Measurements from ENCODE around the gene KCNJ16. TPM values are rescaled to one million over a fixed set of nuclear protein-coding genes. Genes with fewer than 3 reads are reported as not detected.

KCNJ16 gene
- total and polyA plus RNA-seq, 7 experiments from 2014 or later = not detected

DNA sequence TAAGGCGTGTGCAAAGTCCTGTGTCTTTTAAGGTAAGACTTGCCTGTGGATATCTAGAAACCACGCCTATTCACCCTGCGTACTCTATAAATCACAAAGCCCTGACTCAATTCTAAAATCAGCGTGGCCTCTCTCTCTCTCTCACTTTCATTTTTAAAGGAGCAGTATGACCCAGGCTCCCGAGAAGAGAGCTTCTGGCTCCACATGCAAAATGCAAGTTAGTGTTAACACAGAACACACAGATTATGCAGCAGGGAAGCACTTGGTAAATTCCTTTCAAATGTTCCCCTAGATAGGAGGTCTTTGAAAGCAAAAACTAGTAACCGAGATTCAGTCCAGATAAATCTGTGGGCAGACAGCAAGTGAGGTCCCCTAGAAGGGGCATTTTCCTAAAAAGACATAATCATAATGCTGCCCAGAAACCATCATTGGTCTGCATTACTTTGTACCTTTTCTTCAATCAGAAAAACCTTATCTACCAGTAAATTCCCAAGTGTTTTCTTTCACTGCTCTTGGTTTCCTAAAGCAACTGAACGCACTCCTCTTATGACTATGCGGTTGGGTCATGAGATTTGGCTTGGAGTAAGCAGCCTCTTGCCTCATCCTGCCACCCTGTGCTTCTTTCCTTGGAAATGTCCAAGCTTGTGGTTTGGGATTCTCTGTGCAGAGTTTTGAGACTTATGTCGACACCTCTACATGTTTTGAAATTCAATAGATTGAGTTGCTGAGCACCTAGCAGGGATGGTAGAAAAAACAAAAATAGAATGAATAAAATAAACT is 62.6 kb downstream of the KCNJ16 start:
- H3K4me3 Mint-ChIP-seq = peak overlapping the region; percentile 10 to 79 (median 66)
- no peaks in the 10 kb centered on the region for H3K9me3 Mint-ChIP-seq
- Histone ChIP-seq H3K9me3 (ENCODE audit: control insufficient read depth in 2 of 3, low read length in 3 of 3) (no peaks in the 10 kb centered on the region), H3K27ac (ENCODE audit: low read depth, low read length) (no peak overlapping the region), H3K4me1 (ENCODE audit: control insufficient read depth in 2 of 2, insufficient read depth in 2 of 2, low read length in 2 of 2) (no peaks in the 10 kb centered on the region), H3K4me3 (ENCODE audit: low read length) (peak overlapping the region; percentile 2), H3K27me3 (ENCODE audit: control insufficient read depth in 2 of 2, insufficient read depth in 2 of 2, low read length in 2 of 2) (no peaks in the 10 kb centered on the region), H3K36me3 (ENCODE audit: control insufficient read depth in 2 of 3, insufficient read depth in 3 of 3, low read length in 3 of 3) (no peaks in the 10 kb centered on the region)
- H3K27me3 Mint-ChIP-seq = peaks cover 0 to 2% (median 0%) of the 10 kb centered on the region in 5 donors
- peak; percentile 44 for ATAC-seq
- ChIA-PET POLR2A (no interaction called here), CTCF (no interaction called here)
- H3K4me1 Mint-ChIP-seq = peaks cover 0 to 13% (median 11%) of the 10 kb centered on the region in 7 donors
- H3K36me3 Mint-ChIP-seq = no peaks in the 10 kb centered on the region
- intact Hi-C loops (cut with micrococcal nuclease) = loop anchor here in 1 of 2 donors (2.0 kb wide), 1 partner anchor 531 kb away; no protein-coding TSS in a partner anchor
- DNase-seq = peak in 2 of 9 donors; percentile 1 to 23
- H3K27ac Mint-ChIP-seq = peak overlapping the region in 3 of 9 donors; percentile 13 to 46 (median 22)

GRCh38 chr17:70138291-70138865 is 63.4 kb downstream of the KCNJ16 start:
- Mint-ChIP-seq H3K4me3 (peak overlapping the region in 1 of 10 donors; percentile 34), H3K4me1 (peaks cover 0 to 13% (median 11%) of the 10 kb centered on the region in 7 donors), H3K27ac (no peak overlapping the region), H3K36me3 (no peaks in the 10 kb centered on the region), H3K27me3 (peaks cover 0 to 2% (median 0%) of the 10 kb centered on the region in 5 donors), H3K9me3 (no peaks in the 10 kb centered on the region)
- no peaks in the 10 kb centered on the region for H3K4me1 ChIP-seq (ENCODE audit: control insufficient read depth in 2 of 2, insufficient read depth in 2 of 2, low read length in 2 of 2)
- CTCF ChIA-PET = no interaction called here
- intact Hi-C loops (cut with micrococcal nuclease) = no loop called here
- no peak for ATAC-seq
- DNase-seq = no peak
- POLR2A ChIA-PET = no interaction called here
- H3K27ac ChIP-seq (ENCODE audit: low read depth, low read length) = no peak overlapping the region
- no peaks in the 10 kb centered on the region for H3K27me3 ChIP-seq (ENCODE audit: control insufficient read depth in 2 of 2, insufficient read depth in 2 of 2, low read length in 2 of 2)
- no peak overlapping the region for H3K4me3 ChIP-seq (ENCODE audit: low read length)
- no peaks in the 10 kb centered on the region for H3K36me3 ChIP-seq (ENCODE audit: control insufficient read depth in 2 of 3, insufficient read depth in 3 of 3, low read length in 3 of 3)
- H3K9me3 ChIP-seq (ENCODE audit: control insufficient read depth in 2 of 3, low read length in 3 of 3) = no peaks in the 10 kb centered on the region

- CTCF ChIA-PET = no interaction called here
- POLR2A ChIA-PET = no interaction called here
- no peaks in the 10 kb centered on the region for H3K4me1 ChIP-seq (ENCODE audit: control insufficient read depth in 2 of 2, insufficient read depth in 2 of 2, low read length in 2 of 2)
These were observed 64.5 kb downstream of the KCNJ16 start for GRCh38 chr17:70139449-70139993.

GRCh38 chr17:70144260-70144846 is 69.3 kb downstream of the KCNJ16 start:
- POLR2A ChIA-PET = no interaction called here

More at GRCh38 chr17:70139449-70139993, 64.5 kb downstream of the KCNJ16 start:
- Mint-ChIP-seq H3K27me3 (peaks cover 0 to 2% (median 0%) of the 10 kb centered on the region in 5 donors), H3K9me3 (no peaks in the 10 kb centered on the region), H3K27ac (no peak overlapping the region), H3K36me3 (no peaks in the 10 kb centered on the region), H3K4me3 (no peak overlapping the region), H3K4me1 (peaks cover 0 to 13% (median 11%) of the 10 kb centered on the region in 7 donors)
- ATAC-seq (no peak), DNase-seq (no peak)
- no peaks in the 10 kb centered on the region for H3K9me3 ChIP-seq (ENCODE audit: control insufficient read depth in 2 of 3, low read length in 3 of 3)
- H3K4me3 ChIP-seq (ENCODE audit: low read length) = no peak overlapping the region
- H3K36me3 ChIP-seq (ENCODE audit: control insufficient read depth in 2 of 3, insufficient read depth in 3 of 3, low read length in 3 of 3) = no peaks in the 10 kb centered on the region
- intact Hi-C loops (cut with micrococcal nuclease) = no loop called here
- H3K27ac ChIP-seq (ENCODE audit: low read depth, low read length) = no peak overlapping the region
- H3K27me3 ChIP-seq (ENCODE audit: control insufficient read depth in 2 of 2, insufficient read depth in 2 of 2, low read length in 2 of 2) = no peaks in the 10 kb centered on the region

DNA sequence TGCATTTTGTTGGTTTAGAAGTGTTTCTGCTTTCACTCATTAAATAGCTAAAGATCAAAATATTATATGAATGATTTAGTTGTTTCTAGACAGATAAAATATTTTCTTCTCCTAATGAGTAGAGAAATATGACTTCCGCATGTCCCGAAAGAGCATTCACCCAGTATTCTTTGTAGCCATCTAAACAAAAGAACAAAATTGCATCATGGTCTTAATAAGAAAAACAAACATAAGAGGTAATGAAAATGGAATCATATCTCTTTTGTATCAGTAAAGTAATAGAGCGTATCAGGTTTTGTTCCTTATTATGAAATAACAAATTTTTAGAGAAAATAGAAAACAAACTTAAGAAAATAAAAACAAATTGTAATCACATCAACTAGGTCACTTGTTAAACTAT is 78.2 kb downstream of the KCNJ16 start:
- intact Hi-C loops (cut with micrococcal nuclease) = no loop called here
- CTCF ChIA-PET = no interaction called here
- H3K36me3 Mint-ChIP-seq = no peaks in the 10 kb centered on the region

More at GRCh38 chr17:70144260-70144846, 69.3 kb downstream of the KCNJ16 start:
- CTCF ChIA-PET = interaction anchor here (0.6 kb wide), 1 partner anchor 538 kb away, joined by 3 read pairs; no protein-coding TSS in a partner anchor
- H3K9me3 ChIP-seq (ENCODE audit: control insufficient read depth in 2 of 3, low read length in 3 of 3) = no peaks in the 10 kb centered on the region
- Mint-ChIP-seq H3K36me3 (no peaks in the 10 kb centered on the region), H3K27ac (no peak overlapping the region), H3K9me3 (no peaks in the 10 kb centered on the region), H3K4me1 (no peaks in the 10 kb centered on the region), H3K4me3 (no peak overlapping the region), H3K27me3 (peaks cover 0 to 18% (median 10%) of the 10 kb centered on the region in 5 donors)
- no peaks in the 10 kb centered on the region for H3K27me3 ChIP-seq (ENCODE audit: control insufficient read depth in 2 of 2, insufficient read depth in 2 of 2, low read length in 2 of 2)
- intact Hi-C loops (cut with micrococcal nuclease) = loop anchor here in 1 of 2 donors (1.0 to 10.0 kb wide), 3 partner anchors 410 to 575 kb away; no protein-coding TSS in a partner anchor
- ATAC-seq = no peak
- H3K36me3 ChIP-seq (ENCODE audit: control insufficient read depth in 2 of 3, insufficient read depth in 3 of 3, low read length in 3 of 3) = no peaks in the 10 kb centered on the region
- DNase-seq = no peak
- H3K4me1 ChIP-seq (ENCODE audit: control insufficient read depth in 2 of 2, insufficient read depth in 2 of 2, low read length in 2 of 2) = no peaks in the 10 kb centered on the region
- H3K27ac ChIP-seq (ENCODE audit: low read depth, low read length) = no peak overlapping the region
- H3K4me3 ChIP-seq (ENCODE audit: low read length) = no peak overlapping the region

DNA sequence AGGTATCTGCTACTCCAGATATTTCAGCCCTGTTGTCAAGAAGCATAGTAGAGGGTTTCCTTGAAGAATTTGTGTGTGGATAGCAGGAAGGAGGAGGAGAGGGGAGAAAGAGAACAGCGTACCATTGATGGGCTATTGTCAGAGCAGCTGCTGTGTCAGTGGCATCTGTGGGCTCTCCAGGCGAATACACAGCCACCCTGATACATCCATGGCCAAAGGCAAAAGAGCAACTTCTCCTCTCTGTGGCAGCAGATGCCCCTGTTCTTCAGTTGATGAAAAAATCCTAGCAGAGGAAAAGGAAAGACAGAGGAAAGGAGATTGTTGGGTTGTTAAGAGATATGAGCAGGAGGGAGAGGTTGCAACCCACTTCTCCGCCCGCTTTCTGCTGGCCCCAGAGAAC is 82.1 kb downstream of the KCNJ16 start:
- ChIA-PET CTCF (no interaction called here), POLR2A (no interaction called here)
- no peaks in the 10 kb centered on the region for H3K9me3 ChIP-seq (ENCODE audit: control insufficient read depth in 2 of 3, low read length in 3 of 3)
- H3K4me3 ChIP-seq (ENCODE audit: low read length) = no peak overlapping the region
- Mint-ChIP-seq H3K9me3 (no peaks in the 10 kb centered on the region), H3K27ac (peak overlapping the region in 1 of 9 donors; percentile 8), H3K36me3 (no peaks in the 10 kb centered on the region), H3K27me3 (peaks cover 10 to 17% (median 11%) of the 10 kb centered on the region in 5 donors), H3K4me1 (no peaks in the 10 kb centered on the region), H3K4me3 (no peak overlapping the region)
- no peaks in the 10 kb centered on the region for H3K36me3 ChIP-seq (ENCODE audit: control insufficient read depth in 2 of 3, insufficient read depth in 3 of 3, low read length in 3 of 3)
- ATAC-seq (no peak), DNase-seq (no peak)
- intact Hi-C loops (cut with micrococcal nuclease) = no loop called here
- no peaks in the 10 kb centered on the region for H3K4me1 ChIP-seq (ENCODE audit: control insufficient read depth in 2 of 2, insufficient read depth in 2 of 2, low read length in 2 of 2)
- H3K27ac ChIP-seq (ENCODE audit: low read depth, low read length) = no peak overlapping the region
- H3K27me3 ChIP-seq (ENCODE audit: control insufficient read depth in 2 of 2, insufficient read depth in 2 of 2, low read length in 2 of 2) = no peaks in the 10 kb centered on the region

More for the DNA sequence above, 78.2 kb downstream of the KCNJ16 start:
- no peaks in the 10 kb centered on the region for H3K36me3 ChIP-seq (ENCODE audit: control insufficient read depth in 2 of 3, insufficient read depth in 3 of 3, low read length in 3 of 3)
- Mint-ChIP-seq H3K4me1 (no peaks in the 10 kb centered on the region), H3K9me3 (no peaks in the 10 kb centered on the region), H3K27ac (no peak overlapping the region), H3K4me3 (no peak overlapping the region), H3K27me3 (peaks cover 0 to 8% (median 6%) of the 10 kb centered on the region in 5 donors)
- DNase-seq (no peak), ATAC-seq (no peak)
- H3K9me3 ChIP-seq (ENCODE audit: control insufficient read depth in 2 of 3, low read length in 3 of 3) = no peaks in the 10 kb centered on the region
- H3K4me3 ChIP-seq (ENCODE audit: low read length) = no peak overlapping the region
- no peaks in the 10 kb centered on the region for H3K4me1 ChIP-seq (ENCODE audit: control insufficient read depth in 2 of 2, insufficient read depth in 2 of 2, low read length in 2 of 2)
- no peaks in the 10 kb centered on the region for H3K27me3 ChIP-seq (ENCODE audit: control insufficient read depth in 2 of 2, insufficient read depth in 2 of 2, low read length in 2 of 2)
- POLR2A ChIA-PET = no interaction called here
- no peak overlapping the region for H3K27ac ChIP-seq (ENCODE audit: low read depth, low read length)
